ENCODE results near the gene IPPK.

The IPPK gene

DNA sequence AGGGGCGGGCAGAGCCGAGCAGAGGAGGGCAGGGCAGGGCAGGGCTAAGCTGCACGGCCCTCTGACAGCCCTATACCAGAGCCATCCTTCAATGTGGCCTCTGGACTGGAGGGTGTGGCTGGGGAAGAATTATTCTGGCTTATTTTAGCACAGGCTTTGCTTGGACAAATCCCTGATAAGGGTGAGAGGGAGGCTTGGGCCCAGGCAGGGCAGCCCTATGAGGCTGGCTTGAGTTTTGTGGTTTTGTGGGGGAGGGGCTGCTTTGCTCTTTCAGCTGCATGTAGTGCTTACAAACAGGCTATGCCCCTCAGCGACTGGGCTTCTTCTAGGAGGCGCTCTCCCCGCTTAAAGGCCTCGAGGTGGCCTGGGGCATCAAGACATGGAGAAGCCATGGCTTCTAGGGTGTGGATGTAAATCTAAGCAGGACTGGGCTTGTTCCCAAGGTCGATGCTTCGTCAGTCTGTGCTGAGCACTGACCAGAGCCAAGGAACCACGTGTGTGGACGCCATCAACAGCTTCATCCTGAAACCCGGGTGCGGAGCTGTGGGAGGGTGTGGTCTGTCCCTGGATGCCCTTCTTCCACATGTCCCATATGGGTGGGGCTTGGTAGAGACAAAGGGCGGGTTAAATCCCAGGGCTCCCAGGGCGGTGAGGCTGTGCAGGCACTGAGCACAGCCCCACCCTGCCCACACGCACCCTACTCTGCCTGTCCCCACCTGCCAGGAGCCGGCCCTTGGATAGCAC lies 45.7 kb upstream of the IPPK start:
- ChIA-PET CTCF (interaction anchor here (0.5 to 4.9 kb wide), 15 partner anchors 12 to 379 kb away, joined by 3 to 53 read pairs (median 3); partner anchors contain the start of gene IPPK), POLR2A (ENCODE audit: low non-redundant PET) (interaction anchor here (0.6 to 1.2 kb wide), 3 partner anchors 47 to 265 kb away, joined by 3 read pairs; no protein-coding TSS in a partner anchor)
- TF ChIP-seq, protein P1, sequence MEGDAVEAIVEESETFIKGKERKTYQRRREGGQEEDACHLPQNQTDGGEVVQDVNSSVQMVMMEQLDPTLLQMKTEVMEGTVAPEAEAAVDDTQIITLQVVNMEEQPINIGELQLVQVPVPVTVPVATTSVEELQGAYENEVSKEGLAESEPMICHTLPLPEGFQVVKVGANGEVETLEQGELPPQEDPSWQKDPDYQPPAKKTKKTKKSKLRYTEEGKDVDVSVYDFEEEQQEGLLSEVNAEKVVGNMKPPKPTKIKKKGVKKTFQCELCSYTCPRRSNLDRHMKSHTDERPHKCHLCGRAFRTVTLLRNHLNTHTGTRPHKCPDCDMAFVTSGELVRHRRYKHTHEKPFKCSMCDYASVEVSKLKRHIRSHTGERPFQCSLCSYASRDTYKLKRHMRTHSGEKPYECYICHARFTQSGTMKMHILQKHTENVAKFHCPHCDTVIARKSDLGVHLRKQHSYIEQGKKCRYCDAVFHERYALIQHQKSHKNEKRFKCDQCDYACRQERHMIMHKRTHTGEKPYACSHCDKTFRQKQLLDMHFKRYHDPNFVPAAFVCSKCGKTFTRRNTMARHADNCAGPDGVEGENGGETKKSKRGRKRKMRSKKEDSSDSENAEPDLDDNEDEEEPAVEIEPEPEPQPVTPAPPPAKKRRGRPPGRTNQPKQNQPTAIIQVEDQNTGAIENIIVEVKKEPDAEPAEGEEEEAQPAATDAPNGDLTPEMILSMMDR (conservative IDR thresholded peaks at IDR 0.05; ENCODE audit: low read depth) = no peak
- peak; percentile 91 for DNase-seq (ENCODE audit: low spot score)
- H3K27ac ChIP-seq = peak overlapping the region; percentile 99

DNA sequence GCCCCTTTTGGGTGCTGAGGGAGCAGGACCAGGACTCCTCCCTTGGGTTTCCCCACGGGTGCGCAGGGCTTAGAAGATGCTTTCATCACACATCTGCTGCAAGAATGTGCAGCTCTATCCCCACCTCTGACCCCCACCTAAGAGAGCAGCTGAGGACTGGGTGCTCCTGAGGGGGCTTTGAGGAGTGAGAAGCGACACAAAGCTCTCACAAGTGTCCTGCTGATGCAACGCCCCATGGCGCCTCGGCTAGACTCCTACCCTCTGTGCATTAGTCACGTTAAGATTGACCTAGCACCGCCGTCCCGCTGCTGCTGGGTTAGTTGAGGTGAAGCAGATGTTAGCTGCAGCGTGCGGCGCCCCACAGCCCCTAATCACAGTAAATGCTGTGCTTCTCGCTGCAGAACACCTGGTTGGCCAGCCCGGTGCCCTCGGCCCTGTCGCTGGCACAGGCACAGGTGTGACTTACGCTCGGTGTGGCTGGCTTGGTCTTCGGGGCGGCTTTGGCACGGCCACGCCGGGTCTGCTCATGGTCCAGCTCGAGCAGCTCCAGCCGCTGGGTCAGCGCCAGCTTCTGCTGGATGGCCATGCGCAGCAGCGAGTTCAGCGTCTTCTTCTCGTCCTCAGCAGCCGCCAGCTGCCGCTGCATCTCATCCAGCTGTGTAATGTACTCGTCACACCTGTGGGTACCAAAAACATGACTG lies 45.0 kb upstream of the IPPK start:
- H3K27ac ChIP-seq = peak overlapping the region; percentile 99
- TF ChIP-seq, protein P1 (conservative IDR thresholded peaks at IDR 0.05; ENCODE audit: low read depth) = no peak
- CTCF ChIA-PET = interaction anchor here (0.5 to 4.9 kb wide), 6 partner anchors 11 to 417 kb away, joined by 3 to 53 read pairs (median 4); partner anchors contain the start of gene IPPK
- POLR2A ChIA-PET (ENCODE audit: low non-redundant PET) = interaction anchor here (1.2 kb wide), 1 partner anchor 48 kb away, joined by 3 read pairs; no protein-coding TSS in a partner anchor
- DNase-seq (ENCODE audit: low spot score) = no peak

DNA sequence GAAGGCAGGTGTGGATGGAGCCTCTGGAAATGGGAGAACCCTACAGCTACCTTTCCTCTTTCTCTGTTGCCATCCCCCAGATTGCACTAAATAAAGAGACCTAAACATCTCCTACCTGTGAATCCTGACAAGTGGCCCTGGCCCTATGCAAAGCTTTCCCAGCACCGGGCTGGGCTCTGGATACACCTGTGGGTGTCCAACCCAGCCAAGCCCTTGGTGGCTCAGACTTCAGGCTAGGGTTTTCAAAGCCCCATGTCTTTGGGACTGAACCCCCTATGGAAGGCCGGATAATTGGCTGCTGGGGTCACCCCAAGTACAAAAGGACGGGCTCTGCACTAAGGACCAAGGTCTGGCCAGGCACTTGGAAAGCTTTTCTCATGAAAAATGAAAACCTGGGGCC lies 44.1 kb upstream of the IPPK start:
- POLR2A ChIA-PET (ENCODE audit: low non-redundant PET) = interaction anchor here (0.7 kb wide), 1 partner anchor 44 kb away, joined by 3 read pairs; the partner anchor contains the start of gene IPPK
- peak overlapping the region; percentile 99 for H3K27ac ChIP-seq
- CTCF ChIA-PET = interaction anchor here (0.6 to 1.4 kb wide), 2 partner anchors 51 to 442 kb away, joined by 4 to 5 read pairs; no protein-coding TSS in a partner anchor
- DNase-seq (ENCODE audit: low spot score) = no peak
- TF ChIP-seq, protein P1 (conservative IDR thresholded peaks at IDR 0.05; ENCODE audit: low read depth) = no peak

DNA sequence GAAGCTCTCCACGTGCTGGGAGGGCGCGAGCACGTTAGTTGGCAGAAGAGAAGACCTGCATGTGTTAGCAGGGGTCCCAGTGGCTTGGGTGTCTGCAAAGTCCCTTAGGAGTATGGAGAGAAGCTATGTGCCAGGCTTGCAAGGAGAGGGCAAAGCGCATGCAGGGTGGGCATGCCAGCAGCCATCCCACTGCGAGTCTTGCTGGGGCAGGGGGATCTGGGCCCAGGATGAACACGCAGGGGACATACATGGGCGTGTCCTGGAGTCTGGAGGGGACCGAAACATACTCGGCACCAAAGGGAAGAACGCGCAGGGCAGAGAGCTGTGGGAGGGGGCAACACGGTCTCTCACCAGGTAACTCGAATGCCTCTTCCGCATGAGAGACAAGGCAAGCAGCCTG lies 43.6 kb upstream of the IPPK start:
- TF ChIP-seq, protein P1 (conservative IDR thresholded peaks at IDR 0.05; ENCODE audit: low read depth) = no peak
- peak overlapping the region; percentile 99 for H3K27ac ChIP-seq
- CTCF ChIA-PET = interaction anchor here (1.4 kb wide), 1 partner anchor 52 kb away, joined by 5 read pairs; no protein-coding TSS in a partner anchor
- POLR2A ChIA-PET (ENCODE audit: low non-redundant PET) = interaction anchor here (0.7 kb wide), 1 partner anchor 44 kb away, joined by 3 read pairs; the partner anchor contains the start of gene IPPK
- no peak for DNase-seq (ENCODE audit: low spot score)

DNA sequence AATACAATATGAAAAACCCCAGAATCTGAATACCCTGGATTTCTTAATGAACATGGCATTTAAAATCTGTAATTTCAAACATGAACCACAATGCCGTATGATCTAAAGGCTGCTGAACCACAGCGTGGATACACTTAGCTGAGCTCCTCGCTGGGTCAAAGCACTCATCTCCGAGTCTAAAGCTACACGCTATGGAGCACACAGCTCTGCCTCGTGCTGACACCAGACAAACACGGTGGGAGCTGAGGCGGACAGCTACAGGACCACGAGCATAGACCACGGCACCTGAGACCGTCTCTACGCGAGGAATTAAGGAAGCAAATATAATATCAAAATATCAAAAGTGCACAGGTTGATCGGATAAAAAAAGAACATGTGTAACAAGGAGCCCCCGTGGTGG lies 42.8 kb upstream of the IPPK start:
- POLR2A ChIA-PET (ENCODE audit: low non-redundant PET) = no interaction called here

DNA sequence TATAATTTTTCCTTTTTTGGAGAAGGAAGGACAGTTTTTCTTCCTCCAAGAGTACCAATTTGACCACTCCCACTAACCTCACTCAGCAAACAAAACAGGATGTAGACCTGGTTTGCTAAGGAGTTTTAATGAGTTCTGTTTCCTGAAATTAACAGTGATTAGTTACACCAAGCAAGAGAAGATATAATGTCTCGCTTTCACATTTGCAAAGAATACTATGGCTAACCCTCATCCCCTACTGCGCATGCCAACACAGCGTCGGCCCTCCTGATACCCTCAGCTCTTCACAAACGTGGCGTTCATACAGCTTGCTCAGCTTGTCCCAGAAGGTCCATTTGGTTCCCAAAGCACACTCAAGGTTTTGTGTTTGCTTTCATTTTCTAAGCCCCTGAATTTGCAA lies 41.9 kb upstream of the IPPK start:
- CTCF ChIA-PET = no interaction called here
- H3K27ac ChIP-seq = peak overlapping the region; percentile 38
- POLR2A ChIA-PET (ENCODE audit: low non-redundant PET) = no interaction called here
- no peak for DNase-seq (ENCODE audit: low spot score)
- TF ChIP-seq, protein P1 (conservative IDR thresholded peaks at IDR 0.05; ENCODE audit: low read depth) = no peak

More for the DNA sequence above, 42.8 kb upstream of the IPPK start:
- no peak for DNase-seq (ENCODE audit: low spot score)
- TF ChIP-seq, protein P1 (conservative IDR thresholded peaks at IDR 0.05; ENCODE audit: low read depth) = no peak
- CTCF ChIA-PET = interaction anchor here (1.4 kb wide), 1 partner anchor 52 kb away, joined by 5 read pairs; no protein-coding TSS in a partner anchor
- peak overlapping the region; percentile 99 for H3K27ac ChIP-seq
